SK-N-SH treated with all-trans-retinoic acid at 6 μM for 48 hours (cell line): ENCODE data around the gene UBE2L6.

ENCODE experiments used
- ATAC-seq: fragments of 200-7000 bp; cut with Tn5 transposase; 3 replicates; pipeline ENCODE4 v1.9.1; 2020; ENCODE audit warnings: mild to moderate bottlenecking, moderate library complexity
- ARNTL ChIP-seq: fragments of 450-650 bp; formaldehyde crosslinking; IDR thresholded peaks from 2 replicates; pipeline ENCODE4 v1.5.0; 2020; ENCODE audit warnings: low read depth, mild to moderate bottlenecking, moderate library complexity, borderline replicate concordance
- BACH2 ChIP-seq: fragments of 250-450 bp; sonication (Bioruptor Pico); IDR thresholded peaks from 2 replicates; pipeline ENCODE4 v1.9.0; 2021; ENCODE audit warnings: mild to moderate bottlenecking, borderline replicate concordance
- CREB5 ChIP-seq: fragments of 250-450 bp; sonication (Bioruptor Pico); IDR thresholded peaks from 2 replicates; pipeline ENCODE4 v1.5.1; 2020; ENCODE audit warnings: low read depth, mild to moderate bottlenecking, moderate library complexity
- CSDC2 ChIP-seq: fragments of 250-450 bp; sonication (Bioruptor Pico); IDR thresholded peaks from 2 replicates; pipeline ENCODE4 v1.5.0; 2020; ENCODE audit warnings: mild to moderate bottlenecking, moderate library complexity
- CSRNP3 ChIP-seq: fragments of 250-450 bp; sonication (Bioruptor Pico); IDR thresholded peaks from 2 replicates; pipeline ENCODE4 v1.5.1; 2021; ENCODE audit warnings: mild to moderate bottlenecking, moderate library complexity
- ESRRG ChIP-seq: fragments of 250-450 bp; sonication (Bioruptor Pico); IDR thresholded peaks from 2 replicates; pipeline ENCODE4 v1.6.1; 2021; ENCODE audit warnings: mild to moderate bottlenecking
- GLIS3 ChIP-seq: fragments of 250-450 bp; sonication (Bioruptor Pico); IDR thresholded peaks from 2 replicates; pipeline ENCODE4 v1.5.0; 2020; ENCODE audit warnings: mild to moderate bottlenecking, moderate library complexity
- ISL1 ChIP-seq: fragments of 250-450 bp; sonication (Bioruptor Pico); IDR thresholded peaks from 2 replicates; pipeline ENCODE4 v2.1.2; 2022; ENCODE audit warnings: mild to moderate bottlenecking, moderate library complexity
- OSR1 ChIP-seq: fragments of 250-450 bp; sonication (Bioruptor Pico); IDR thresholded peaks from 2 replicates; pipeline ENCODE4 v1.8.0; 2022; ENCODE audit warnings: moderate library complexity, mild to moderate bottlenecking, inconsistent platforms
- PATZ1 ChIP-seq: fragments of 250-450 bp; sonication (Bioruptor Pico); IDR thresholded peaks from 2 replicates; pipeline ENCODE4 v1.8.0; 2020; ENCODE audit warnings: mild to moderate bottlenecking, moderate library complexity, borderline replicate concordance
- POU6F1 ChIP-seq: fragments of 250-450 bp; sonication (Bioruptor Pico); IDR thresholded peaks from 2 replicates; pipeline ENCODE4 v1.8.0; 2021; ENCODE audit warnings: low read depth, mild to moderate bottlenecking, moderate library complexity, borderline replicate concordance
- PPARA ChIP-seq: fragments of 250-450 bp; sonication (Bioruptor Pico); IDR thresholded peaks from 2 replicates; pipeline ENCODE4 v1.5.0; 2020; ENCODE audit warnings: mild to moderate bottlenecking, borderline replicate concordance
- RARB ChIP-seq: fragments of 250-450 bp; sonication (Bioruptor Pico); IDR thresholded peaks from 2 replicates; pipeline ENCODE4 v1.8.0; 2021; ENCODE audit warnings: mild to moderate bottlenecking, moderate library complexity
- SNAI2 ChIP-seq: fragments of 250-450 bp; sonication (Bioruptor Pico); IDR thresholded peaks from 2 replicates; pipeline ENCODE4 v1.5.0; 2020; ENCODE audit warnings: mild to moderate bottlenecking, moderate library complexity
- TCF4 ChIP-seq: fragments of 250-450 bp; sonication (Bioruptor Pico); IDR thresholded peaks from 2 replicates; pipeline ENCODE4 v1.8.0; 2021; ENCODE audit warnings: mild to moderate bottlenecking, moderate library complexity, borderline replicate concordance
- TOX ChIP-seq: fragments of 250-450 bp; sonication (Bioruptor Pico); IDR thresholded peaks from 2 replicates; pipeline ENCODE4 v1.8.0; 2021; ENCODE audit warnings: mild to moderate bottlenecking, moderate library complexity, borderline replicate concordance
- TSHZ2 ChIP-seq: fragments of 250-450 bp; sonication (Bioruptor Pico); IDR thresholded peaks from 2 replicates; pipeline ENCODE4 v1.5.0; 2020; ENCODE audit warnings: mild to moderate bottlenecking, moderate library complexity
- ZC3H10 ChIP-seq: fragments of 250-450 bp; sonication (Bioruptor Pico); IDR thresholded peaks from 2 replicates; pipeline ENCODE4 v1.5.1; 2021; ENCODE audit warnings: mild to moderate bottlenecking, moderate library complexity
- ZFP3 ChIP-seq: fragments of 250-450 bp; sonication (Bioruptor Pico); IDR thresholded peaks from 2 replicates; pipeline ENCODE4 v1.5.0; 2020; ENCODE audit warnings: mild to moderate bottlenecking, moderate library complexity
- ZFP30 ChIP-seq: fragments of 450-650 bp; formaldehyde crosslinking; IDR thresholded peaks from 2 replicates; pipeline ENCODE4 v1.5.0; 2022; ENCODE audit warnings: mild to moderate bottlenecking, moderate library complexity
- ZNF565 ChIP-seq: fragments of 450-650 bp; formaldehyde crosslinking; conservative IDR thresholded peaks from 2 replicates; pipeline ENCODE4 v1.5.0; 2020; ENCODE audit warnings: low read depth, mild to moderate bottlenecking, moderate library complexity
- ZNF70 ChIP-seq: fragments of 450-650 bp; formaldehyde crosslinking; IDR thresholded peaks from 2 replicates; pipeline ENCODE4 v1.5.0; 2020; ENCODE audit warnings: mild to moderate bottlenecking, moderate library complexity
- ZNF8 ChIP-seq: fragments of 450-650 bp; formaldehyde crosslinking; IDR thresholded peaks from 2 replicates; pipeline ENCODE4 v1.5.0; 2020; ENCODE audit warnings: mild to moderate bottlenecking, moderate library complexity

The UBE2L6 gene

GRCh38 chr11:57502376-57502775 is 65.1 kb downstream of the UBE2L6 start:
- ATAC-seq, result no peak
- no peak for TF ChIP-seq CSRNP3 (CRISPR knock-in tag)
- TF ChIP-seq PATZ1, result no peak
- TF ChIP-seq BACH2, result no peak
- no peak for TF ChIP-seq ZNF565
- no peak for TF ChIP-seq ESRRG
- TF ChIP-seq CSDC2 (CRISPR knock-in tag), result no peak
- no peak for TF ChIP-seq CREB5 (CRISPR knock-in tag)
- TF ChIP-seq TOX, result no peak
- TF ChIP-seq ZFP30 (CRISPR knock-in tag), result no peak
- TF ChIP-seq RARB, result no peak
- TF ChIP-seq SNAI2 (CRISPR knock-in tag), result no peak
- TF ChIP-seq ZC3H10 (CRISPR knock-in tag), result no peak
- TF ChIP-seq ZNF70 (CRISPR knock-in tag), result no peak
- TF ChIP-seq PPARA, result no peak
- TF ChIP-seq ISL1, result no peak
- no peak for TF ChIP-seq TCF4 (CRISPR knock-in tag)
- TF ChIP-seq TSHZ2, result no peak
- no peak for TF ChIP-seq ZFP3 (CRISPR knock-in tag)
- no peak for TF ChIP-seq ZNF8 (CRISPR knock-in tag)
- no peak for TF ChIP-seq ARNTL (CRISPR knock-in tag)

GRCh38 chr11:57501953-57502352 is 65.5 kb downstream of the UBE2L6 start:
- no peak for ATAC-seq

More at GRCh38 chr11:57501953-57502352, 65.5 kb downstream of the UBE2L6 start:
- TF ChIP-seq POU6F1 (CRISPR knock-in tag) (no peak), CSDC2 (CRISPR knock-in tag) (no peak), ESRRG (no peak), TOX (no peak), SNAI2 (CRISPR knock-in tag) (no peak), RARB (no peak), BACH2 (no peak), CREB5 (CRISPR knock-in tag) (no peak), GLIS3 (CRISPR knock-in tag) (no peak), OSR1 (CRISPR knock-in tag) (no peak), ZFP3 (CRISPR knock-in tag) (no peak), ZNF8 (CRISPR knock-in tag) (no peak), TSHZ2 (no peak), ZNF565 (no peak)
- TF ChIP-seq, all 23 proteins: peak for 0
